ENCODE measurements around the gene RETREG1. TPM values are rescaled to one million over a fixed set of nuclear protein-coding genes. Genes with fewer than 3 reads are reported as not detected.

The RETREG1 gene
- total and polyA plus RNA-seq, 2 of the 13 experiments (the other 11 are each of a cell fraction or from before 2014, with no cell fraction given), result 0.07 TPM; not detected in 1

DNA sequence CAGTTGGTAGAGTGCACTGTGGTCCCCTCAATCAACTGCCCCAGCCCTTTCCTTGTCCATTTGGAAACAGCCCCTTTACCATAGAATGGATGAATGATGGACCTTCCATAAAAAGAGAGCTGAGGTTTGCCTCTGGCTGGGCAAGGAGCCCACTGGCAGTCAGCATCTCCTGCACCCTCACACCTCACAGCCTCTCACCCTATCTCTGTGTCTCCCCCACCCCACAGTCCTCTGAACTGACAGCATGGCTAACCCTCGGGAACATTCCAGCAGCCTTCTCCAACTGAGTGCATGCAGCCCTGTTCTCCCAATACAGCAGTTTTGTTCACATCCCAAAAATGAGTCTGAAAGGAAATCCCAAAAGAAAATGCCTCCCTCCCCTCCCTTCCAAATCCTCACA, 51.7 kb downstream of the RETREG1 start:
- Histone ChIP-seq H3K9ac (ENCODE audit: insufficient read depth, low read depth, low read length) (no peak overlapping the region), H3K4me1 (ENCODE audit: insufficient read depth, low read length) (no peaks in the 10 kb centered on the region), H3K9me3 (ENCODE audit: low read length) (no peaks in the 10 kb centered on the region), H2AFZ (ENCODE audit: low read length) (no peak overlapping the region), H3K27ac (ENCODE audit: extremely low read length, insufficient read depth, low read length) (no peak overlapping the region), H3K4me2 (ENCODE audit: low read depth, low read length) (no peak overlapping the region), H4K20me1 (ENCODE audit: insufficient read depth, low read length) (no peaks in the 10 kb centered on the region), H3K27me3 (ENCODE audit: control insufficient read depth in 1 of 2, insufficient read depth in 2 of 2, low read length in 2 of 2) (0 out of 5 replicates have a peak, but pooled peaks cover 0 to 3% of the 10 kb centered on the region in 2 experiments), H3K36me3 (replicated peaks in 1 of 2; ENCODE audit: control insufficient read depth in 1 of 2, insufficient read depth in 2 of 2, low read length in 2 of 2) (no peaks in the 10 kb centered on the region), H3K79me2 (ENCODE audit: insufficient read depth, low read length) (no peaks in the 10 kb centered on the region), H3K4me3 (replicated peaks in 1 of 3; ENCODE audit: insufficient read depth in 1 of 3, low read depth in 2 of 3, low read length in 3 of 3) (no peak overlapping the region)
- intact Hi-C loops (cut with micrococcal nuclease; ENCODE audit: unreplicated experiment) (no loop called here), in situ Hi-C loops (cut with HindIII; ENCODE audit: extremely low pct_ligation_motif_present, low pct_unique_long_range_greater_than_20kb) (no loop called here)
- no TSS peak for BruUV-seq (replicated peaks)
- no peak for DNase-seq (ENCODE audit: low spot score)
- POLR2A ChIA-PET, result no interaction called here
- no peak for ATAC-seq
- CTCF ChIA-PET (ENCODE audit: low intra/inter-chr PET ratio, low total read pairs), result no interaction called here
- 20% methylated on average over 1 of the region's 1 CpG for WGBS (ENCODE audit: low lambda C conversion rate)
- FAIRE-seq, result no peak
- TF ChIP-seq ZNF10 (CRISPR knock-in tag; IDR thresholded peaks at IDR 0.05; ENCODE audit: borderline replicate concordance, low read depth), result no peak
- no peak for TF ChIP-seq TBX3 (IDR thresholded peaks at IDR 0.05; ENCODE audit: borderline replicate concordance)
- no peak for TF ChIP-seq ZNF567 (CRISPR knock-in tag; IDR thresholded peaks at IDR 0.05; ENCODE audit: borderline replicate concordance)
- TF ChIP-seq ZNF546 (CRISPR knock-in tag; conservative IDR thresholded peaks at IDR 0.05), result no peak
- TF ChIP-seq KDM6A (CRISPR knock-in tag; IDR thresholded peaks at IDR 0.05; ENCODE audit: low read depth), result no peak
- no peak for TF ChIP-seq NFE2L1 (CRISPR knock-in tag; IDR thresholded peaks at IDR 0.05; ENCODE audit: borderline replicate concordance)
- TF ChIP-seq ZNF253 (CRISPR knock-in tag; IDR thresholded peaks at IDR 0.05; ENCODE audit: borderline replicate concordance), result no peak
- TF ChIP-seq, protein P1, sequence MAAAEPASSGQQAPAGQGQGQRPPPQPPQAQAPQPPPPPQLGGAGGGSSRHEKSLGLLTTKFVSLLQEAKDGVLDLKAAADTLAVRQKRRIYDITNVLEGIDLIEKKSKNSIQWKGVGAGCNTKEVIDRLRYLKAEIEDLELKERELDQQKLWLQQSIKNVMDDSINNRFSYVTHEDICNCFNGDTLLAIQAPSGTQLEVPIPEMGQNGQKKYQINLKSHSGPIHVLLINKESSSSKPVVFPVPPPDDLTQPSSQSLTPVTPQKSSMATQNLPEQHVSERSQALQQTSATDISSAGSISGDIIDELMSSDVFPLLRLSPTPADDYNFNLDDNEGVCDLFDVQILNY (CRISPR knock-in tag; conservative IDR thresholded peaks at IDR 0.05), result no peak
- no peak for TF ChIP-seq ZNF737 (CRISPR knock-in tag; IDR thresholded peaks at IDR 0.05; ENCODE audit: borderline replicate concordance)
- no peak for TF ChIP-seq NPAS2 (CRISPR knock-in tag; IDR thresholded peaks at IDR 0.05; ENCODE audit: borderline replicate concordance)
- no peak for TF ChIP-seq ONECUT2 (CRISPR knock-in tag; IDR thresholded peaks at IDR 0.05)
- no peak for TF ChIP-seq ZNF24 (IDR thresholded peaks at IDR 0.05)
- TF ChIP-seq GMEB1 (CRISPR knock-in tag; IDR thresholded peaks at IDR 0.05; ENCODE audit: borderline replicate concordance), result no peak
- TF ChIP-seq, protein P2, sequence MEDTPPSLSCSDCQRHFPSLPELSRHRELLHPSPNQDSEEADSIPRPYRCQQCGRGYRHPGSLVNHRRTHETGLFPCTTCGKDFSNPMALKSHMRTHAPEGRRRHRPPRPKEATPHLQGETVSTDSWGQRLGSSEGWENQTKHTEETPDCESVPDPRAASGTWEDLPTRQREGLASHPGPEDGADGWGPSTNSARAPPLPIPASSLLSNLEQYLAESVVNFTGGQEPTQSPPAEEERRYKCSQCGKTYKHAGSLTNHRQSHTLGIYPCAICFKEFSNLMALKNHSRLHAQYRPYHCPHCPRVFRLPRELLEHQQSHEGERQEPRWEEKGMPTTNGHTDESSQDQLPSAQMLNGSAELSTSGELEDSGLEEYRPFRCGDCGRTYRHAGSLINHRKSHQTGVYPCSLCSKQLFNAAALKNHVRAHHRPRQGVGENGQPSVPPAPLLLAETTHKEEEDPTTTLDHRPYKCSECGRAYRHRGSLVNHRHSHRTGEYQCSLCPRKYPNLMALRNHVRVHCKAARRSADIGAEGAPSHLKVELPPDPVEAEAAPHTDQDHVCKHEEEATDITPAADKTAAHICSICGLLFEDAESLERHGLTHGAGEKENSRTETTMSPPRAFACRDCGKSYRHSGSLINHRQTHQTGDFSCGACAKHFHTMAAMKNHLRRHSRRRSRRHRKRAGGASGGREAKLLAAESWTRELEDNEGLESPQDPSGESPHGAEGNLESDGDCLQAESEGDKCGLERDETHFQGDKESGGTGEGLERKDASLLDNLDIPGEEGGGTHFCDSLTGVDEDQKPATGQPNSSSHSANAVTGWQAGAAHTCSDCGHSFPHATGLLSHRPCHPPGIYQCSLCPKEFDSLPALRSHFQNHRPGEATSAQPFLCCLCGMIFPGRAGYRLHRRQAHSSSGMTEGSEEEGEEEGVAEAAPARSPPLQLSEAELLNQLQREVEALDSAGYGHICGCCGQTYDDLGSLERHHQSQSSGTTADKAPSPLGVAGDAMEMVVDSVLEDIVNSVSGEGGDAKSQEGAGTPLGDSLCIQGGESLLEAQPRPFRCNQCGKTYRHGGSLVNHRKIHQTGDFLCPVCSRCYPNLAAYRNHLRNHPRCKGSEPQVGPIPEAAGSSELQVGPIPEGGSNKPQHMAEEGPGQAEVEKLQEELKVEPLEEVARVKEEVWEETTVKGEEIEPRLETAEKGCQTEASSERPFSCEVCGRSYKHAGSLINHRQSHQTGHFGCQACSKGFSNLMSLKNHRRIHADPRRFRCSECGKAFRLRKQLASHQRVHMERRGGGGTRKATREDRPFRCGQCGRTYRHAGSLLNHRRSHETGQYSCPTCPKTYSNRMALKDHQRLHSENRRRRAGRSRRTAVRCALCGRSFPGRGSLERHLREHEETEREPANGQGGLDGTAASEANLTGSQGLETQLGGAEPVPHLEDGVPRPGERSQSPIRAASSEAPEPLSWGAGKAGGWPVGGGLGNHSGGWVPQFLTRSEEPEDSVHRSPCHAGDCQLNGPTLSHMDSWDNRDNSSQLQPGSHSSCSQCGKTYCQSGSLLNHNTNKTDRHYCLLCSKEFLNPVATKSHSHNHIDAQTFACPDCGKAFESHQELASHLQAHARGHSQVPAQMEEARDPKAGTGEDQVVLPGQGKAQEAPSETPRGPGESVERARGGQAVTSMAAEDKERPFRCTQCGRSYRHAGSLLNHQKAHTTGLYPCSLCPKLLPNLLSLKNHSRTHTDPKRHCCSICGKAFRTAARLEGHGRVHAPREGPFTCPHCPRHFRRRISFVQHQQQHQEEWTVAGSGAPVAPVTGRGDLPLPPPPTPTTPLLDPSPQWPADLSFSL (CRISPR knock-in tag; IDR thresholded peaks at IDR 0.05), result no peak
- TF ChIP-seq ZMYM2 (CRISPR knock-in tag; IDR thresholded peaks at IDR 0.05), result no peak
- no peak for TF ChIP-seq MIXL1 (CRISPR knock-in tag; IDR thresholded peaks at IDR 0.05)
- no peak for TF ChIP-seq ZNF598 (CRISPR knock-in tag; IDR thresholded peaks at IDR 0.05; ENCODE audit: borderline replicate concordance)
- no peak for TF ChIP-seq PRMT3 (CRISPR knock-in tag; IDR thresholded peaks at IDR 0.05; ENCODE audit: borderline replicate concordance, low read depth)

All from HepG2 (cell line).